ENCODE data around the gene HMX1.

GRCh38 chr4:8893227-8893623 lies 21.6 kb upstream of the HMX1 start:
- TF ChIP-seq, protein P1, sequence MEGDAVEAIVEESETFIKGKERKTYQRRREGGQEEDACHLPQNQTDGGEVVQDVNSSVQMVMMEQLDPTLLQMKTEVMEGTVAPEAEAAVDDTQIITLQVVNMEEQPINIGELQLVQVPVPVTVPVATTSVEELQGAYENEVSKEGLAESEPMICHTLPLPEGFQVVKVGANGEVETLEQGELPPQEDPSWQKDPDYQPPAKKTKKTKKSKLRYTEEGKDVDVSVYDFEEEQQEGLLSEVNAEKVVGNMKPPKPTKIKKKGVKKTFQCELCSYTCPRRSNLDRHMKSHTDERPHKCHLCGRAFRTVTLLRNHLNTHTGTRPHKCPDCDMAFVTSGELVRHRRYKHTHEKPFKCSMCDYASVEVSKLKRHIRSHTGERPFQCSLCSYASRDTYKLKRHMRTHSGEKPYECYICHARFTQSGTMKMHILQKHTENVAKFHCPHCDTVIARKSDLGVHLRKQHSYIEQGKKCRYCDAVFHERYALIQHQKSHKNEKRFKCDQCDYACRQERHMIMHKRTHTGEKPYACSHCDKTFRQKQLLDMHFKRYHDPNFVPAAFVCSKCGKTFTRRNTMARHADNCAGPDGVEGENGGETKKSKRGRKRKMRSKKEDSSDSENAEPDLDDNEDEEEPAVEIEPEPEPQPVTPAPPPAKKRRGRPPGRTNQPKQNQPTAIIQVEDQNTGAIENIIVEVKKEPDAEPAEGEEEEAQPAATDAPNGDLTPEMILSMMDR (conservative IDR thresholded peaks at IDR 0.05; ENCODE audit: low read depth in 2 of 2) = no peak
- TF ChIP-seq EZH2 (IDR thresholded peaks at IDR 0.05; ENCODE audit: low read depth, unreplicated experiment) (peak; percentile 76), CREB1 (CRISPR knock-in tag; IDR thresholded peaks at IDR 0.05; ENCODE audit: low read depth) (no peak), REST (IDR thresholded peaks at IDR 0.05; ENCODE audit: unreplicated experiment) (no peak), EZH2phosphoT487 (IDR thresholded peaks at IDR 0.05; ENCODE audit: unreplicated experiment) (no peak), ZNF114 (CRISPR knock-in tag; IDR thresholded peaks at IDR 0.05) (no peak), POLR2AphosphoS5 (IDR thresholded peaks at IDR 0.05; ENCODE audit: low read depth) (no peak), STAT1 (IDR thresholded peaks at IDR 0.05; ENCODE audit: unreplicated experiment) (no peak), JUNB (IDR thresholded peaks at IDR 0.05; ENCODE audit: unreplicated experiment) (no peak), ETS1 (IDR thresholded peaks at IDR 0.05) (no peak), ZNF331 (CRISPR knock-in tag; IDR thresholded peaks at IDR 0.05; ENCODE audit: low read depth) (no peak), NANOG (IDR thresholded peaks at IDR 0.05; ENCODE audit: borderline replicate concordance) (no peak)
- TF ChIP-seq, protein P2, sequence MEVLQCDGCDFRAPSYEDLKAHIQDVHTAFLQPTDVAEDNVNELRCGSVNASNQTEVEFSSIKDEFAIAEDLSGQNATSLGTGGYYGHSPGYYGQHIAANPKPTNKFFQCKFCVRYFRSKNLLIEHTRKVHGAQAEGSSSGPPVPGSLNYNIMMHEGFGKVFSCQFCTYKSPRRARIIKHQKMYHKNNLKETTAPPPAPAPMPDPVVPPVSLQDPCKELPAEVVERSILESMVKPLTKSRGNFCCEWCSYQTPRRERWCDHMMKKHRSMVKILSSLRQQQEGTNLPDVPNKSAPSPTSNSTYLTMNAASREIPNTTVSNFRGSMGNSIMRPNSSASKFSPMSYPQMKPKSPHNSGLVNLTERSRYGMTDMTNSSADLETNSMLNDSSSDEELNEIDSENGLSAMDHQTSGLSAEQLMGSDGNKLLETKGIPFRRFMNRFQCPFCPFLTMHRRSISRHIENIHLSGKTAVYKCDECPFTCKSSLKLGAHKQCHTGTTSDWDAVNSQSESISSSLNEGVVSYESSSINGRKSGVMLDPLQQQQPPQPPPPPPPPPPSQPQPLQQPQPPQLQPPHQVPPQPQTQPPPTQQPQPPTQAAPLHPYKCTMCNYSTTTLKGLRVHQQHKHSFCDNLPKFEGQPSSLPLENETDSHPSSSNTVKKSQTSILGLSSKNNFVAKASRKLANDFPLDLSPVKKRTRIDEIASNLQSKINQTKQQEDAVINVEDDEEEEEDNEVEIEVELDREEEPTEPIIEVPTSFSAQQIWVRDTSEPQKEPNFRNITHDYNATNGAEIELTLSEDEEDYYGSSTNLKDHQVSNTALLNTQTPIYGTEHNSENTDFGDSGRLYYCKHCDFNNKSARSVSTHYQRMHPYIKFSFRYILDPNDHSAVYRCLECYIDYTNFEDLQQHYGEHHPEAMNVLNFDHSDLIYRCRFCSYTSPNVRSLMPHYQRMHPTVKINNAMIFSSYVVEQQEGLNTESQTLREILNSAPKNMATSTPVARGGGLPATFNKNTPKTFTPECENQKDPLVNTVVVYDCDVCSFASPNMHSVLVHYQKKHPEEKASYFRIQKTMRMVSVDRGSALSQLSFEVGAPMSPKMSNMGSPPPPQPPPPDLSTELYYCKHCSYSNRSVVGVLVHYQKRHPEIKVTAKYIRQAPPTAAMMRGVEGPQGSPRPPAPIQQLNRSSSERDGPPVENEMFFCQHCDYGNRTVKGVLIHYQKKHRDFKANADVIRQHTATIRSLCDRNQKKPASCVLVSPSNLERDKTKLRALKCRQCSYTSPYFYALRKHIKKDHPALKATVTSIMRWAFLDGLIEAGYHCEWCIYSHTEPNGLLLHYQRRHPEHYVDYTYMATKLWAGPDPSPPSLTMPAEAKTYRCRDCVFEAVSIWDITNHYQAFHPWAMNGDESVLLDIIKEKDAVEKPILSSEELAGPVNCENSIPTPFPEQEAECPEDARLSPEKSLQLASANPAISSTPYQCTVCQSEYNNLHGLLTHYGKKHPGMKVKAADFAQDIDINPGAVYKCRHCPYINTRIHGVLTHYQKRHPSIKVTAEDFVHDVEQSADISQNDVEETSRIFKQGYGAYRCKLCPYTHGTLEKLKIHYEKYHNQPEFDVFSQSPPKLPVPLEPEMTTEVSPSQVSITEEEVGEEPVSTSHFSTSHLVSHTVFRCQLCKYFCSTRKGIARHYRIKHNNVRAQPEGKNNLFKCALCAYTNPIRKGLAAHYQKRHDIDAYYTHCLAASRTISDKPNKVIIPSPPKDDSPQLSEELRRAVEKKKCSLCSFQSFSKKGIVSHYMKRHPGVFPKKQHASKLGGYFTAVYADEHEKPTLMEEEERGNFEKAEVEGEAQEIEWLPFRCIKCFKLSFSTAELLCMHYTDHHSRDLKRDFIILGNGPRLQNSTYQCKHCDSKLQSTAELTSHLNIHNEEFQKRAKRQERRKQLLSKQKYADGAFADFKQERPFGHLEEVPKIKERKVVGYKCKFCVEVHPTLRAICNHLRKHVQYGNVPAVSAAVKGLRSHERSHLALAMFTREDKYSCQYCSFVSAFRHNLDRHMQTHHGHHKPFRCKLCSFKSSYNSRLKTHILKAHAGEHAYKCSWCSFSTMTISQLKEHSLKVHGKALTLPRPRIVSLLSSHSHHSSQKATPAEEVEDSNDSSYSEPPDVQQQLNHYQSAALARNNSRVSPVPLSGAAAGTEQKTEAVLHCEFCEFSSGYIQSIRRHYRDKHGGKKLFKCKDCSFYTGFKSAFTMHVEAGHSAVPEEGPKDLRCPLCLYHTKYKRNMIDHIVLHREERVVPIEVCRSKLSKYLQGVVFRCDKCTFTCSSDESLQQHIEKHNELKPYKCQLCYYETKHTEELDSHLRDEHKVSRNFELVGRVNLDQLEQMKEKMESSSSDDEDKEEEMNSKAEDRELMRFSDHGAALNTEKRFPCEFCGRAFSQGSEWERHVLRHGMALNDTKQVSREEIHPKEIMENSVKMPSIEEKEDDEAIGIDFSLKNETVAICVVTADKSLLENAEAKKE (CRISPR knock-in tag; IDR thresholded peaks at IDR 0.05) = no peak
